Memory B cell (primary cell): ENCODE measurements around the gene CTSS.
"Not testable (repeated sequence)": the region's sequence is repeated elsewhere in the genome, so short reads cannot be mapped to it uniquely, and the experiment has no call there.

Experiments
- ATAC-seq: fragments of 150-1000 bp; cut with Tn5 transposase; 2 replicates; pipeline ENCODE4 v1.10.0; 2021; ENCODE audit warnings: low read depth, mild to moderate bottlenecking, moderate library complexity
- DNase-seq, 2 donors: peaks; one replicate each; pipeline ENCODE4 v3.0.0; 2022; ENCODE audit warnings: low spot score in 2 of 2
- H3K27ac Mint-ChIP-seq: one replicate; pipeline ENCODE4 v1.8.0; 2022; ENCODE audit warnings: mild to moderate bottlenecking, moderate library complexity, mixed read lengths
- H3K27me3 Mint-ChIP-seq: one replicate; pipeline ENCODE4 v1.8.0; 2022; ENCODE audit warnings: mixed read lengths
- H3K36me3 Mint-ChIP-seq: one replicate; pipeline ENCODE4 v1.8.0; 2022; ENCODE audit warnings: mild to moderate bottlenecking, mixed read lengths
- H3K4me1 Mint-ChIP-seq: one replicate; pipeline ENCODE4 v1.8.0; 2022; ENCODE audit warnings: mixed read lengths
- H3K4me3 Mint-ChIP-seq: one replicate; pipeline ENCODE4 v1.8.0; 2022; ENCODE audit warnings: mild to moderate bottlenecking, moderate library complexity, mixed read lengths
- H3K9me3 Mint-ChIP-seq: one replicate; pipeline ENCODE4 v1.8.0; 2022; ENCODE audit warnings: mixed read lengths

Gene CTSS

DNA sequence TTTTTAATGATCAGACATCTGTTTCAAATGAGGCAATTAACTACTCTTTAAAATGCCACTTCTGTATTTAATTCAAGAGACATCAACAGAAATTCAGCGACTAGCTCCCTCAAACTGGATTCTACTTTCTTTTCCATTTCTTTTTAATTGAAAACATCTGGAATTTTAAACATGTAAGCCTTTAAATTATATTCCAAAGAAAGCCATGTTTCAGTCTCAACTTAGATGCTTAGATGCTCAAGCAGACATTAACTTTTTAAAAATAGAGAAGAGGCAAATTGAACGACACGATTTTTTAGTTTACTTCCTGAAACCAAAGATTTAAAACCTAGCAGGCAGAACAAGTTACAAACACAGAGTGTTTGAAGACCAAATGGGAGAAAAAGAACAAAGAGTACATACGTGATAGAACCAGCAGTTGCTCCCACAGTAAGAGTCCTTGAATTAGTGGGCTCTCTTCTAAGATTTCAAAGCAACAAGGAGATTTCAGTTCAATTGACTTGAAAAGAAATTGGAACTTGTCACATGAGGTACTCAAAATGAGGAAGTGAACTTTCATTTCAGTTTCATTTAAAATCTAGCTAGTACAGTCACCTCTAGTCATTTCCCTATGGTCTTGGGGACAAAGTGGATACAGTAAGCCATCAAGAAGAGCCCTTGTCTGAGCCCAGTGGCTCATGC, at the start of gene CTSS:
TSS of gene CTSS (minus strand) at position 483 of the 681 bp plus-strand sequence. CDS start 1,015 bp downstream, outside the sequence.
- peak; percentile 17 to 50 for DNase-seq
- ATAC-seq: peak; percentile 93
- Mint-ChIP-seq H3K27me3 (no peaks in the 10 kb centered on the region), H3K4me1 (peaks cover 30% of the 10 kb centered on the region), H3K9me3 (no peaks in the 10 kb centered on the region), H3K27ac (peak within 1 kb of the TSS; percentile 100), H3K36me3 (peaks cover 17% of the 10 kb centered on the region), H3K4me3 (peak within 1 kb of the TSS; percentile 99)

DNA sequence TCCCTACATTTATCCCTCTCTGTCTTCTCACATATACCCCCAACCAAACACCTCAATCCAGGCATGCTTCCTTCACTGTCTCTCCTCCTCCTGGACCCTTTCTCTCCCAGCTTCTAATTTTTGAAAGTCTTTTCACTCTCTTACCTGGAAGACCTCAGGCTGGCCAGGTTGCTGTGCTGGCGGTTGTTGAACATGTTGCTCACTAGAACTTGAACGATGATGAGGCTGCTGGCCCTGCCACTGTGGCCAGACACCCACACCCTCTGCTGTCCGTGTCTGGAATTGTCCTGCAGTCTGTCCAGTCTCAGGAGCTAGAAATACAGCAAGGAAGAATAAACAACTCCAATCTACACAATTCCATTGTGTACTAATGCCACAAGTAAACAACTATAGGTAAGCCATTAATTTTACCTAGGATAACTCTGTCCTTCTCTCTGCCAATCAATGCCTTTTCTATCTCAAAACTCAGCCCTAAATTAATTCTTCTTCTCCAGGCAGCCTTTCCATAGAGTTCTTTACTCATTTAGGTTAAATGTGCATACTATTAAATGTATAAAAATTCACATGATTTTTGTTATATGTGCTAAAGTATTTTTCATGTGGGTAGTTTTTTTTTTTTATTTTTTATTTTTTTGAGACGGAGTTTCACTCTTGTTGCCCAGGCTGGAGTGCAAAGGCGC, 47.6 kb upstream of the CTSS start:
- ATAC-seq: peak; percentile 39
- no peak for DNase-seq

DNA sequence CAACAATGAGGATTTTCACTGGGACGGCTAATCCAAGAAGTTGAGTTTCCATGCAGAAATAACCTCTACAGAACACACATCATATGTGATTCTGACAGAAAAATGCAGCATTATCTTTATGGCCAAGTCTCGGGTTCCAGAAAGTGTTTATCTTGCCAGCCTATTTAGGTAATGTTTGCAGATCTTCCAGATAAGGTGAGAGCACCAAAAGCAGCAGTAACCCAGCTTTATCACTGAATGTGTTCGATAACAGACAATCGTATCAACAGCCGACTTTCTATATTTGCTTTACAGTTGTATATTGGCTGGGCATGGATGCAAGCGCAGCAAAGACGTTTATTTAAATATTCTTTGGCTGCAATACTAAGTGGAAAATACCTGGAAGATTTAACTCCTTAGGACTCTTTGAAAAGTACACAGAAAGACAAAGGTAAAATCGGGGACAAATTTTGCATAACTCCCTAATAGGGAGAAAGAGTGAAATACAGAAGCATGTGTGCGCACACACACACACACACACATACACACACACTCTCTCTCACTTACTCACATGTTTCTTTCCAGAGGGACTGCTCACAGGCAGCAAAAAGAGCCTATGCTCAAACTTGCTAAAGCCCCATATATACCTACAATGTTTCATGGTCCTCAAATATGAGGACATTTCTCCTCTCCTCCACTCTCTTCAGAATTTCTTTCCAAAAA, 45.5 kb upstream of the CTSS start:
- no peak for DNase-seq
- H3K27ac Mint-ChIP-seq: no peak overlapping the region
- H3K36me3 Mint-ChIP-seq: peaks cover 8% of the 10 kb centered on the region
- no peak for ATAC-seq
- no peak overlapping the region for H3K4me3 Mint-ChIP-seq
- peaks cover 5% of the 10 kb centered on the region for H3K4me1 Mint-ChIP-seq
- H3K9me3 Mint-ChIP-seq: no peaks in the 10 kb centered on the region
- H3K27me3 Mint-ChIP-seq: no peaks in the 10 kb centered on the region

More for the DNA sequence above, 47.6 kb upstream of the CTSS start:
- Mint-ChIP-seq H3K4me3 (no peak overlapping the region), H3K9me3 (no peaks in the 10 kb centered on the region), H3K27me3 (no peaks in the 10 kb centered on the region), H3K4me1 (no peaks in the 10 kb centered on the region), H3K27ac (no peak overlapping the region), H3K36me3 (peaks cover 22% of the 10 kb centered on the region)

DNA sequence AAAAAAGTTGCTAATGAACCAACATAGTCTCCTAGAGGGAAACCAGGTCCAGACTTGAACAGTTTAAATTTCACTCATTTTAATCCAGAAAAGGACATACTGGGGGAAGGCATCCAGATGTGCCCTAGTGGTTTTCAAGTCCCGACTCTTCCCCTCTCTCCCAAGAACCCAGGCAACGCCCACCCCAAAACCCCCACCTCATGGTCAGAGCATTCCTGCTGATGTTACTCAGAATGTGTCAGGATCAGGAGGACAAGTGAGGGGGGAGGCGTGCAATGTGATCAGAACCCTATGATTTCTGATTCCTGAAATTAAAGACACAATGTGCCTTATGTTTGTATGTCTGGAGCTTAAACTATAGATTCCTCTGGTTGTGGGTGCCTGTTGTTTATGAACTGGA, 44.1 kb upstream of the CTSS start:
- H3K4me3 Mint-ChIP-seq: no peak overlapping the region
- DNase-seq (no peak), ATAC-seq (no peak)
- no peaks in the 10 kb centered on the region for H3K27me3 Mint-ChIP-seq
- H3K4me1 Mint-ChIP-seq: peaks cover 5% of the 10 kb centered on the region
- H3K36me3 Mint-ChIP-seq: peaks cover 5% of the 10 kb centered on the region
- H3K9me3 Mint-ChIP-seq: no peaks in the 10 kb centered on the region
- no peak overlapping the region for H3K27ac Mint-ChIP-seq

DNA sequence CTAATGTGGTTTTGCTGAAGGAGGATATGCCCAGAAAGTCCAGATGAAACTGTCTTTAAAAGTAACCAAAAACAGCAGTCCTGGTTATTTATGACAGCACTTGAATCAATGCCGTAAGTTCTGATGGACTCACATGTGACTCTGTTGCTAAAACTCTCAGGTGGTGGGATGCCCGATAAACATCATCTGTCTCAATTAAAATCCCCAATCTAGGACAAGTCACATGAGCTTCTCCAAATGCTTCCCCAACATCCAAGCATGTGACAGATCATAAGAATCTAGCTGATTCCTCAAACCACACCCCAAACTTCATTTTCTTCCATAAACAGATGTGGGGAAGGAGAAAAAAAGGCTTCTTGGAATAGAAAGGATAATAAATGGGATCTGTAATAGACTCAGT, 43.3 kb upstream of the CTSS start:
- DNase-seq (no peak), ATAC-seq (no peak)
- Mint-ChIP-seq H3K27ac (no peak overlapping the region), H3K9me3 (no peaks in the 10 kb centered on the region), H3K4me3 (no peak overlapping the region), H3K36me3 (peaks cover under 1% of the 10 kb centered on the region), H3K27me3 (no peaks in the 10 kb centered on the region), H3K4me1 (peaks cover 5% of the 10 kb centered on the region)

DNA sequence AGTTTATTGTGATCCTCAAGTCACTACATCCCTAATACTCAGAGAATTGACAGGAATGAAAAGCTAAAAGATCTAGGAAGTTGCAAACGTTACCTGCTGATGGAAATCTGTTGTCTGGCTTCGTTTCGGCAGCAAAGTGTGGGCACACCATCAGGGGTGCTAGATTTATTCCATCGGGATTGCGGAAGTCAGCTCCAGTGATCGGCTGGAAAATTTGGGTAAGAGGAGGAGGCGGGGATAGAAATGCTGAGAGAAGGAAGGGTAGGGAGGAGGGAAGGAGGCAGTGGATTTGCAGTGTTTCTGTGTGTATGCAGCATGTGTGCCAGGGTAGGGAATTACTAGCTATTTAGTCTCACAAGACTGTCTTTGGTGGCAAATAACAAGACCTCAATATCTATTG, 42.5 kb upstream of the CTSS start, which contains the start of gene CTSK:
TSS of gene CTSK (minus strand) at position 140 of the 400 bp plus-strand sequence. CDS start 1,455 bp downstream, outside the sequence.
- Mint-ChIP-seq H3K4me1 (peaks cover 5% of the 10 kb centered on the region), H3K9me3 (no peaks in the 10 kb centered on the region), H3K27me3 (no peaks in the 10 kb centered on the region), H3K27ac (peak within 1 kb of the TSS; percentile 37), H3K36me3 (no peaks in the 10 kb centered on the region), H3K4me3 (no peak within 1 kb of the TSS)
- ATAC-seq: no peak
- no peak for DNase-seq

DNA sequence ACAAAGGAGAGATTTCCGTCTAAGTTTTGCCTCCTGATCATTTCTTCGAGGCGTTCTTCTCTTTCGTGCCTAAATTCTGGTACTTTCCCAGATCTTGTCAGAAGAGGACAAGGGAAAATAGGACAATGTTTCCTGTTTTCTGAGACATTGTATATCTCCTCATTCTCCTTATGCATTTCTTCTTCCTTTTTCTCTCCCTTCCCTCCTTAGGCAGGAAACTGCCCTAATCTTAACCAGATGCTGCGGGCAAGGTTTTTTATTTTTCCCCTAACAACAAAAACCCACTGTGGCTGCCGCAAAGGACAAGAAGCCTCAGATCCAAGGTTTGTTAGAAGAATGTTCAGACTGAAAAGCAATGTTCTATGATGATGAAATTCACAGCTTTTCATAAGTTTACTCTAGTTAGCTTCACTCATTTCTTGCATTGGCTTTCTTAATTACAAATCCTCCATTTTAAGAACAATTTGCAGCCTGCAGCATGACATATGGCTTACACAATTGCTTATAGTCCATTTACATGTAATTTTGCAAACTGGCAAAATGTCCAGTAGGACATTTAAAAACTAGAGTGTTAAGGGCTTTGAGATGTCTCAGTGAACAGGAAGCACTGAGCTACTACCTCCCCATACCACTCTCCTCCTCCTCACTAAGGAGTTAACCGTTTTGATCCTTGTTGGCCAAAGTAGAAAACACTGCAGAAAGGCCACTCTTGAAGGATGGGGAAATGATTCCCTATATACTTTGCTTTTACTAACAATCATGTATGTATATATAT, 41.9 kb upstream of the CTSS start:
- Mint-ChIP-seq H3K27me3 (no peaks in the 10 kb centered on the region), H3K4me1 (peaks cover 5% of the 10 kb centered on the region), H3K9me3 (no peaks in the 10 kb centered on the region), H3K4me3 (no peak overlapping the region), H3K36me3 (no peaks in the 10 kb centered on the region), H3K27ac (peak overlapping the region; percentile 37)
- DNase-seq (no peak), ATAC-seq (no peak)

DNA sequence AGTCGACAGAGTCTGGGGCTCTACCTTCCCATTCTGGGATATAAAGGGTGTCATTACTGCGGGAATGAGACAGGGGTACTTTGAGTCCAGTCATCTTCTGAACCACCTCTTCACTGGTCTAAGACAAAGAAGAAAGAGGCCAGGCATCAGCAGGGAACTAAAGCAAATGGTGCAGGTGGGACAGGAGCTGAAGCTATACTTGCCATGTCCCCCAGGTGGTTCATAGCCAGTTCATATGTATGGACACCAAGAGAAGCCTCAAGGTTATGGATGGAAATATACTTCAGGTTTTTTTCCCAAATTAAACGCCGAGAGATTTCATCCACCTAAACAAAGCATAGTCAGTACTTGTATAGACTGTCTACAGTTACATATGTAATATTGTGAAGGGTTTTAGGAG, 40.3 kb upstream of the CTSS start:
- H3K27ac Mint-ChIP-seq: no peak overlapping the region
- ATAC-seq (no peak), DNase-seq (no peak)
- H3K9me3 Mint-ChIP-seq: no peaks in the 10 kb centered on the region
- H3K27me3 Mint-ChIP-seq: no peaks in the 10 kb centered on the region
- no peaks in the 10 kb centered on the region for H3K36me3 Mint-ChIP-seq
- peaks cover 5% of the 10 kb centered on the region for H3K4me1 Mint-ChIP-seq
- H3K4me3 Mint-ChIP-seq: no peak overlapping the region

DNA sequence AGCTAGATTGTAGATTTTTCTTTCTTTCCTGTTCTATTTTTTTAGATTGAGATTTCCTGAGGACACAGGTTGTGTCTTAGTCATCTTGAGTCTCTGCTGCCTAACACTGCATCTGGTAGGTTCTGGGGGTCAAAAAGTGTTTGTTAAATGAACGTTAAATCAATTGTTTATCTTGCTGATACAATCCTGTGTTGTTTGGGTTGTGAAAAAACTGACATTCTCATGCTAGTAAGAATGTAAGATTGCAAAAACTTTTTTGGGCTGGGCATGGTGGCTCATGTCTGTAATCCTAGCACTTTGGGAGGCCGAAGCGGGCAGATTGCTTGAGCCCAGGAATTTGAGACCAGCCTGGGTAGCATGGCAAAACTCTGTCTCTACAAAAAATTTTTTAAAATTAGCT, 39.1 kb upstream of the CTSS start:
- no peaks in the 10 kb centered on the region for H3K9me3 Mint-ChIP-seq
- no peak overlapping the region for H3K27ac Mint-ChIP-seq
- no peaks in the 10 kb centered on the region for H3K36me3 Mint-ChIP-seq

DNA sequence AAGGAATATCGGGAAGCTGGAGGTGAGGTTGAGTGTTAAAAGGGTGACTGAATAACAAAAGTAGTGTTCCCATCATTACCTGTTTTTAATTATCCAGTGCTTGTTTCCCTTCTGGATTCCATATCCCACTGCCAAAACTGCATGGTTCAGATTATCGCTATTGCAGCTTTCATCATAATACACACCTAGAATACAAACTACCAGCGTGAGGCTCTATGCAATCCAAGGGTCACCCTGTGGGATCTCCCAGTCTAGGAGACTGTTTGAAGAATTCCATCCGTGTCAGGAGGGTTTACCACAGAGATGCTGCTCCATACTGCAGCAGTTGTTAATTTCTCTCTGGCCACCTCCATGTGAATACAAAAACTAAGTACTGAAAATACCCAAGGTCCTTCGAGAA, 33.5 kb upstream of the CTSS start:
- Mint-ChIP-seq H3K4me1 (no peaks in the 10 kb centered on the region), H3K9me3 (no peaks in the 10 kb centered on the region), H3K36me3 (peaks cover 22% of the 10 kb centered on the region)

More for the DNA sequence above, 39.1 kb upstream of the CTSS start:
- DNase-seq (no peak), ATAC-seq (no peak)
- Mint-ChIP-seq H3K27me3 (no peaks in the 10 kb centered on the region), H3K4me1 (peaks cover 5% of the 10 kb centered on the region), H3K4me3 (no peak overlapping the region)

DNA sequence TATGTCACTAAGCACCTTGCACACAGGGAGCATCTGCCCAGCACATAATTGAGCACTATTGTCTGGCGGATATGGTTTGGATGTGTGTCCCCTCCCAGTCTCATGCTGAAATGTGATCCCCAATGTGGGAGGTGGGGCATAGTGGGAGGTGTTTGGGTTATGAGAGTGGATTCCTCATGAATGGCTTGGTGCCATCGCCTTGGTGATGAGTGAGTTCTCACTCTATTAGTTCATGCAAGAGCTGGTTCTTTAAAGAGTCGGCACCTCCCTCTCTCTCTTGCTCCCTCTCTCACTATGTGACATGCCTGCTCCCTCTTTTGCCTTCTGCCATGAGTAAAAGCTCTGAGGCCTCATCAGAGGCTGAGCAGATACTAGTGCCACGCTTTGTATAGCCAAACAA, 32.9 kb upstream of the CTSS start:
- no peak for ATAC-seq
- Mint-ChIP-seq H3K27ac (no peak overlapping the region), H3K4me3 (no peak overlapping the region), H3K9me3 (no peaks in the 10 kb centered on the region), H3K4me1 (no peaks in the 10 kb centered on the region), H3K36me3 (peaks cover 22% of the 10 kb centered on the region), H3K27me3 (no peaks in the 10 kb centered on the region)
- no peak for DNase-seq

More for the DNA sequence above, 33.5 kb upstream of the CTSS start:
- no peak overlapping the region for H3K27ac Mint-ChIP-seq
- DNase-seq (no peak), ATAC-seq (no peak)
- H3K27me3 Mint-ChIP-seq: no peaks in the 10 kb centered on the region
- no peak overlapping the region for H3K4me3 Mint-ChIP-seq

DNA sequence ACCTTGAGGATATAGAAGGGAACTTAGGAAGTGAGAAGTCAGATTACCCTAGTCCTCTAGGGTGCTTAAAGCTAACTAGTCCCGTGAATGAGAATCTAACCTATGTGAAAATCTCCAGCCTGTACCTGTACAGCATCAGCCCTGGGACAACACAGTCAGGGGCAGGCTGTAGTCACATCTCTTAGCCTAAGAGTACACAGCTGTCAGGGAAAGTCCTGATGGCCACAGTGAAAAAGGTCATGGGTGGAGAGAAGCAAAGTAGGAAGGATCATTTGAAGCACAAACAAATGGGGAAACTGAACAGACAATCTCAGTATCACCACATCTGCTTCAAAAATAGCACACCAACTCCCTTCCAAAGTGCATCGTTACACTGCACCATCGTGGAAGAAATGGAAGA, 30.8 kb upstream of the CTSS start:
- H3K27ac Mint-ChIP-seq: no peak overlapping the region
- no peaks in the 10 kb centered on the region for H3K9me3 Mint-ChIP-seq
- H3K27me3 Mint-ChIP-seq: no peaks in the 10 kb centered on the region
- no peak overlapping the region for H3K4me3 Mint-ChIP-seq
- H3K4me1 Mint-ChIP-seq: no peaks in the 10 kb centered on the region
- DNase-seq (no peak), ATAC-seq (no peak)
- peaks cover 22% of the 10 kb centered on the region for H3K36me3 Mint-ChIP-seq

DNA sequence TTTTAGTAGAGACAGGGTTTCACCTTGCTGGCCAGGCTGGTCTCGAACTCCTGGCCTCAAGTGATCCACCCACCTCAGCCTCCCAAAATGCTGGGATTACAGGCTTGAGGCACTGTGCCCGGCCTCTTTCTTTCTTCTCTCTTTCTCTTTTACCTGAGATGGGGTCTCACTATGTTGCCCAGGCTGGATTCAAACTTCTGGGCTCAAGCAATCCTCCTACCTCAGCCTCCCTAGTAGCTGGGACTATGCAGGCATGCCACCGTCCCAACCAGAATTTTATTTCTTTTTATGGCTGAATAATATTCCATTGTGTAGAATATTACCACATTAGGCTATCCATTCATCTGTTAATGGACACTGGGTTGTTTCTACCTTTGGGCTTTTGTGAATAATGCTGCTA, 28.2 kb upstream of the CTSS start:
- not testable (repeated sequence) for H3K4me3 Mint-ChIP-seq, H3K4me1 Mint-ChIP-seq, ATAC-seq, H3K27me3 Mint-ChIP-seq, H3K27ac Mint-ChIP-seq, H3K9me3 Mint-ChIP-seq, DNase-seq
- H3K36me3 Mint-ChIP-seq: peaks cover 16% of the 10 kb centered on the region

DNA sequence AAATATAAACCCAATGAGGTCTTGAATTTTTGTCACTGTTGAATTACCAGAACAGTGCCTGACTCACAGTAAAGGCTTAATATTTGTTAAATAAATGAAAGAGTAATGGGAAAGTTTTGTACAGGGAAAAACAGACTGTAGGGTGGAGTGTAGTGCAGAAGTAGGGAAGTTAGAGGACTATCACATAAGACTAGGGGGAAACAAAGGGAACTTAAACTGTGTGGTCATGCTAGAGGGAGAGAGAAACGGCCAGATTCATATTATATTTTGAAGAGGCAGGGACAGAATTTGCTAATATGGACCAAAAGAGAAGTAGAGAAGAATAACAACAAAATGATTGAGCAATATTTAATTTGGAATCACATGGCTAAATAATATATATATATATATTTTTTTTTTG, 27.6 kb upstream of the CTSS start:
- no peak for ATAC-seq
- peaks cover 12% of the 10 kb centered on the region for H3K36me3 Mint-ChIP-seq
- DNase-seq: no peak
- H3K27me3 Mint-ChIP-seq: no peaks in the 10 kb centered on the region
- no peak overlapping the region for H3K4me3 Mint-ChIP-seq
- H3K27ac Mint-ChIP-seq: no peak overlapping the region
- H3K4me1 Mint-ChIP-seq: peaks cover 2% of the 10 kb centered on the region
- H3K9me3 Mint-ChIP-seq: no peaks in the 10 kb centered on the region
